ENCODE data around the gene SNTG2.
"Not testable (repeated sequence)": the region's sequence is repeated elsewhere in the genome, so short reads cannot be mapped to it uniquely, and the experiment has no call there.

The SNTG2 gene

DNA sequence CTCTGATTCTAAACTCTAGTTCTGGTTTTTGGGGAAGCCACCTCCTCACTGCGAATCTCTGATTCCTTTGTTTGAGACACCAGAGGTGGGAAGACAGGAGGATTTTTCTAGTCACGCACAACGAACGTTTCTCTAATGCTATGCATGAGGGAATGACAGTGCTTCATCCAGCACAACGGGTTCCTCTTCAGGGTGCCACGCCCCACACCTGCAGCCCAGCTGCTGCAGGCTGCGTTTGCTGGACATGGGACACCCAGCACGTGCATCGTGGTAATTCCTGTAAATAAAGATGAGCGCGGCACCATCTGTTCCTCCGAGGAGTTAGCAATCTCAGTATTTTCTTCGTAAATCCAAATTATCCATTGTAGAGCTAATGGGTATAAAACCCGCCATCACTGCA is 425.1 kb downstream of the SNTG2 start:
- DNase-seq (ENCODE audit: low read depth in 2 of 2) = no peak

DNA sequence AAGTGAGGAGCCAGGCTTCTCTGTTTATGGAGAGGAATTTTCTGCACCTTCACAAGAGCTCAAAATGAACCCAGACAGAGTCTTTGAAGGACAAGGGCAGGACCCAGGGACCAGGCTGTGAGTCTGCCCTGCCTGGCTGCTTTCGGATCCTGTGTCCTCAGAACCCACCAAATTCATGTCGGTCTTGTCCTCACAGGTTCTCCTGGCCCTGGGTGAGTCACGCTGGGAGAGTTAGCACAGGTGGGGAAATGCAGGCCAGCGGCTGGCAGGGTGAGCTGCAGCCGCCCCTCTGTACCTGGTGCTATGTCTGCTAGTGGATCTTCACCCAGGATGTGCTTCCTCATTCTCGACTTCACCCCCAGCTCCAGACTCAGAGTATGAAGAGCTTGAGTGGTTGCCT is 426.8 kb downstream of the SNTG2 start:
- DNase-seq (ENCODE audit: low read depth in 2 of 2) = no peak

DNA sequence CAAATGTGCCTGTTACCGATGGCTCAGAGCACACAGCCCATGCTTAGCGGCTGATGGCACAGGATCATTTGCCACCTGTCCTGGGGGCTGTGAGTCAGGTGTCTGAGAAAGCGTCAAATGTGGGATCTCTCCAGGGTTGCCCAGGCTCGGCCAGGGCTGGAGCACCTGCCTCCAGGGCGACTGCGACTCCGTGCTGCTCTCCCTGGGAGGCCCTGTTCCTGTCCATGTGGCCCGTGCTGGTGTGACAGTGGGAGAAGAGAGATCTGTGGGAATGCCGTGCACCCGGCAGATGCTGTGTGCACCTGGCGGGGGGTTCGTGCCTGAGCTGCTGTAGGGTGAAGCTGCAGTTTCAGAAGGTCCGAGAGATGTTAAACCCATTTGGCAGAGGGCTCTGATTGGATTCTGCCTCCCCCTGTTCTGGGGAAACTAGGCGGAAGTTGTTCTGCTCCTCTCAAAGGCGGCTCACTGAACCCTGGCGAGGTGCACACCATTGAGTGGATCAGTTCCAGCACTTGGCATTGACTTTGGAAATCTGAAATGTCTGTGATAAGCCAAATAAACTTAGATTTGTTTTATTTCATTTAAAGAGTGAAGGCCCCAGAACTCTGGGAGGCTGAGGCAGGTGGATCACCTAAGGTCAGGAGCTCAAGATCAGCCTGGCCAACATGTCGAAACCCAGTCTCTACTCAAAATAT is 428.0 kb downstream of the SNTG2 start:
- no peak for DNase-seq (ENCODE audit: low read depth in 2 of 2)

DNA sequence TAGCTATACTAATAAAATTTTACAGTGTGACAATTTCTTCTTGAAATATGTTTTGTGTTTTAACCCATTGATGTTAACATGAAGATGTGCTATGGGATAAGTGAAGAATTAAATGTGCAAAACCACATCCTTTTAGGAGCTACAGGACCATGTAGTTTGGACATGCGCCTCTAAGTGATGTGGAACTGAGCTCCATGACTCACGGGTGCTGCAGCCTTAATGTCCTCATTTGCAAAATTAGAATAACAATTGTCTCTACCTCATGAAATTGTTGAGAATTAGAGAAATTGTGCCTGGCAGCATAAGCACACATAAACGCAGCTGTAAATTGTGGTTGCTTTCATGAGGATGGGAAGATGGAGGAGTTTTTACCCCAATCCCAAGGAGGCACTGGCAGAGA is 431.0 kb downstream of the SNTG2 start:
- no peak for DNase-seq (ENCODE audit: low read depth in 2 of 2)

DNA sequence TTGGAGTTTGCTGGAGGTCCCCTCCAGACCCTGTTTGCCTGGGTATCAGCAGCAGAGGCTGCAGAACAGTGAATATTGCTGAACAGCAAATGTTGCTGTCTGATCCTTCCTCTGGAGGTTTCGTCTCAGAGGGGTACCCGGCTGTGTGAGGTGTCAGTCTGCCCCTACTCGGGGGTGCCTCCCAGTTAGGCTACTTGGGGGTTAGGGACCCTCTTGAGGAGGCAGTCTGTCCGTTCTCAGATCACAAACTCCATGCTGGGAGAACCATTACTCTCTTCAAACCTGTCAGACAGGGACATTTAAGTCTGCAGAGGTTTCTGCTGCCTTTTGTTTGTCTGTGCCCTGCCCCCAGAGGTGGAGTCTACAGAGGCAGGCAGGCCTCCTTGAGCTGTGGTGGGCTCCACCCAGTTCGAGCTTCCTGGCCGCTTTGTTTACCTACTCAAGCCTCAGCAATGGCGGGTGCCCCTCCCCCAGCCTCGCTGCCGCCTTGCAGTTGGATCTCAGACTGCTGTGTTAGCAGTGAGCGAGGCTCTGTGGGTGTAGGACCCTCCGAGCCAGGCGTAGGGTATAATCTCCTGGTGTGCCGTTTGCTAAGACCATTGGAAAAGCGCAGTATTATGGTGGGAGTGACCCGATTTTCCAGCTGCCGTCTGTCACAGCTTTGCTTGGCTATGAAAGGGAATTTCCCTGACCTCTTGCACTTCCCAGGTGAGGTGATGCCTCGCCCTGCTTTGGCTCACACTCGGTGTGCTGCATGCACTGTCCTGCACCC is 437.5 kb downstream of the SNTG2 start:
- not testable (repeated sequence) for DNase-seq (ENCODE audit: low read depth in 2 of 2)

DNA sequence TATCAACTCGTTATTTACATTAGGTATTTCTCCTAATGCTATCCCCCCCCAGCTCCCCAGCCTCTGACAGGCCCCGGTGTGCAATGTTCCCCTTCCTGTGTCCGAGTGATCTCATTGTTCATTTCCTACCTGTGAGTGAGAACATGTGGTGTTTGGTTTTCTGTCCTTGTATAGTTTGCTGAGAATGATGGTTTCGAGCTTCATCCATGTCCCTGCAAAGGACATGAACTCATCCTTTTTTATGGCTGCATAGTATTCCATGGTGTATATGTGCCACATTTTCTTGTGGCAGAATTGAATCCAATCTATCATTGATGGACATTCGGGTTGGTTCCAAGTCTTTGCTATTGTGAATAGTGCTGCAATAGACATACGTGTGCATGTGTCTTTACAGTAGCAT is 439.5 kb downstream of the SNTG2 start:
- DNase-seq (ENCODE audit: low read depth in 2 of 2) = not testable (repeated sequence)

DNA sequence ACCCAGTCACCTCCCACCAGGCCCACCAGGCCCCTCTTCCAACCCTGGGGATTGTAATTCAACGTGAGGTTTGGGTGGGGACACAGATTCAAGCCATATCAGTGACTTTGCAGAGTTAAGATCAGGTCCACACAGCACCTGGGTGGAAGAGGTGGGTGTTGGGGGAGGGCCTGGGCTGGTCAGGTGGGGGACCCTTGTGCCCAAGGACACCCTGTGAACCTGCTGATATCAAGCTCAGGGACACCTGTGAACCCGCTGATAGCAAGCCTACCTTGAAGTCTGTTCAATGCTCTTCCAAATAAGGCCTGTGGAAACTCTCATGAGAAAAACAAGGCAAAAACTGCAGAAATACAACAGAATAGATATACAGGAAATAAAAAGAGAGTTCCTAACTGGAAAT is 442.7 kb downstream of the SNTG2 start:
- DNase-seq (ENCODE audit: low read depth in 2 of 2) = no peak

DNA sequence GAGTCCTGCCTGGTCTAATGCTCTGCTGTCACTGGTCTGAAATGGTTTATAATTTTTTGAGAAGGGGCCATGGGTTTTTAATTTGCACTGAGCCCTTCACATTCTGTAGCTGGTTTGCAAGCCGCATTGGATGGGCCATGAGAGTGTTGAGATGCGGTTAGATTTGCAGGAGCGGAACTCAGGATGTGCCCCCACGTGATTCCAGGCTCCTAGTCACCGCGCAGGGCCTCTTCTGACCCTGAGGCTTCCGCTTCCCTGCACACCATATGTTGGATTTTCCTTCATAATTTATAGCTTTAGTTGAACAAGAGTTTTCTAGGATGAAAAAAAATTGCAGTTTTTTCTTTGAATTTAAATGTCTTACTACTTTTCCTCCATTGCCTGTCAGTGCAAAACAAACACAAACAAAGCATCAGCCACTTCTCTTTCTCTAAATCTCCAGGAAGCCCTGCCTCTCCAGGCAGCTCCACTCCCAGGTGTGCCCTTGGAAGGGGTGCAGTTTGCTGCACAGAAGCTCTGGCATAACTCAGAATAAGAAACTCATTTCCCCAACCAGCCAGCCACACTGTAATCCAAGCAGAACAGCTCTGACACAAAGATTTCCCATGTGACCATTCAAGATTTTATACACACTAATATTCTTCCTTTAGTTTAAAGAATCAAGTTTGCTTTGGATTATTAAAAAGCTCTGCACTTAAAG is 444.2 kb downstream of the SNTG2 start:
- DNase-seq (ENCODE audit: low read depth in 2 of 2) = no peak

DNA sequence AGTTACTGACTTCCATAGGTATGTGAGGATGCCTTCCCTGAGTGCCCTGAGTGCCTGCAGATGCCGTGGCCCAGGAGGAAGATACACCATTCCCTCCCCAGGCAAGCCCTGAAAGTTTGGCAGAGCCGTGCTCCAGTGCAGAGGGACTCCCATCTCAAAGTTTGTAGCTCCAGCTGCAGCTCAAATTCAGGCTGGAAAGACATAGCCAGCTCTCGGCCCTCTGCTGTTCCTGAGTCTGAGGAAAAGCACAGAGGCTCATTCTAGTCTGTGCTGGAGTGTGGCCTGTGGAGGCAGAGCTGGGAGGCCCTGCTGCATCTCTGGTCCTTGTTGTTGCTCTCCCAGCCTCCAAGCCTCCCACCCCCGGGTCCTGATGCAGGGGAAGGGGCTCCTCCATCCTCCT is 446.7 kb downstream of the SNTG2 start:
- DNase-seq (ENCODE audit: low read depth in 2 of 2) = no peak

DNA sequence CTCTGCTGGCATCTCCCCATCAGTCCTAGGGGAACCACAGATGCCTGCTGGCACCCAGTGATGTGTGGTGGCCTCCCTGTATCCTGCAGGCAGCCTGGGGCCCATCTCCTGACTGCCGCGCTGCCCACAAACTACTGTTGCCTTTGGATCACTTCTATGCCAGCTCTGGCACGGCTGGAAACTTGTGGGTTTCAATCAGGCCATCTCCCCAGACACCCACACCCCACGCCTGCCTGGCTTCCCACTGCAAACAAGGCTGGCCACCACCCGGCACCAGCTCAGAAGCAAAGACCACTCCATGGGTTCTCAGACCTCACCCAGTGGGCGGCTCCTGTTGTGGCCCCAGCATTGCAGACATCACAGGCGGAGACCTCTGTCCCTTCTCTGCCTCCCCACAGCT is 447.5 kb downstream of the SNTG2 start:
- DNase-seq (ENCODE audit: low read depth in 2 of 2) = no peak

DNA sequence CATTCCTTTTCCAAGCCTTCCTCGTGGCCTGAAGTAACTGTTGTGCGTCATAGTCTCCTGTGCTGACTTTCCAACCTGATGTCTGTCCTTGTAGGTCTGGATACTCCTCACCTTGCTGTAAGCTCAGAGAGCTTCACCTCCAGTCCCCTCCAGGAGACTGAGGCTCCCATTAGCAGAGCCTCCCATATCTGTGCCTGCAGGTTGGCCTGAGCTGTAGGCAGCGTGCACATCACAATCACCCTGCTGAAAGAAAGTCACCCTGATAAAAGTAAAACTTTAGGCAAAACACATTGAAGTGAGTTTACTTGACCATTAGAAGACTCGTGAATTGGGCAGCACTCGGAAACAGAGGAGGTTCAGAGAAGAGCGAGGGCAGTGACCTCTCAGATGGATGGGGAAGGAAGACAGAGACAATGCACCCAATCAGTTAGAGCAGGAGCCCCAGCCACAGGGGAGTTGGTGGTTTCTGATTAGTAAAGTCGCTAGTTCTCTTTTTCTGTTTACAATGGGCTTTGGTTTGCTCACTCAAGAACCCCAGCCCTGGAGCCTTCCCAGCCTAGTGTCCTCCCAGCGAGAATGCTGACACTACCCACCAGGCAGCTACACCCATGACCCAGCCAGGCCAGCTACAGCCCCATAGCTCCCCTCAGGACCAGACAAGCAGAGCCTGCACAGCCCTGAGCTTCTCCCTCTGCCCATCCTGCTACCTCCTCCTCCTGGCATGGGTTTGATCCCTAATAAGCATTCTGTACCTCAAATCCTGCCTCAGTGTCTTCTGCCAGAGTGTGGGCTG is 450.5 kb downstream of the SNTG2 start:
- DNase-seq (ENCODE audit: low read depth in 2 of 2) = no peak

DNA sequence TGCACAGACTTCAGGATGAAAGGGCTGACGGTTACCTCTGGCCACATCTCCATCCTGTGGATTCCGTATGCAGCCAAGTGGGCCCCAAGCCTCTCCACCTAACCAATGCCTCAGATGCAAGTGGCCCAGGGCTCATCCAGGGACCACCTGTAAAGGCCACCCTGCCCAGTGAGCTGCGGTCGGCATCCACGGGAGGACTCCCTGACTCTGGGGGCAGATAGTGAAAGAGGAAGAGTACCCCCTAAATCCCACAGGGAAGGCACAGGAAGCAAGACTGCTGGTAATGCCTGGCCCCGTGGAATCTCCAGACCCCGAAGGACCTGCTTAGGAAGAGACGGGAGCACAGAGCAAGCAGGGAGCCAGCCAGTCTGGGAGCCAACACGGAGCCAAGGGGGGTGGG is 451.4 kb downstream of the SNTG2 start:
- no peak for DNase-seq (ENCODE audit: low read depth in 2 of 2)

DNA sequence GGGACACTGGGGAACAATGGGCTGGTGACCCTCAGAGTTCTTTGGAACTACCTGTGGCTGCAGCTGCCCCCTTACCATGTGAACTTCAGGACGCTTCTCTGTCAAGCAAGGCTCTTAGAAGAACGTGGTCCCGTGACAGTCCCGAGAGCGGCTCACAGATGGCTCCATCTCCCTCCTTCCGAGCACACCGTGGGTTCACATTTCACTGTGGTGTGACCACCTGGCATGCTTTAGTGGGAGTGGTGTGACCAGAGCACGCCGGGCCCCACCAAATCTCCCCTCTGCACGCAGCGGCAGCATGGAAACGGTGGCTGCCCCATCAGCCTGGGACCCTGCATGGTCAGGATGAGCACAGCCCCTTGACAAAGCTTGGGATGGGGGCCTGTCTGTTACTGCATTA is 452.9 kb downstream of the SNTG2 start:
- no peak for DNase-seq (ENCODE audit: low read depth in 2 of 2)

DNA sequence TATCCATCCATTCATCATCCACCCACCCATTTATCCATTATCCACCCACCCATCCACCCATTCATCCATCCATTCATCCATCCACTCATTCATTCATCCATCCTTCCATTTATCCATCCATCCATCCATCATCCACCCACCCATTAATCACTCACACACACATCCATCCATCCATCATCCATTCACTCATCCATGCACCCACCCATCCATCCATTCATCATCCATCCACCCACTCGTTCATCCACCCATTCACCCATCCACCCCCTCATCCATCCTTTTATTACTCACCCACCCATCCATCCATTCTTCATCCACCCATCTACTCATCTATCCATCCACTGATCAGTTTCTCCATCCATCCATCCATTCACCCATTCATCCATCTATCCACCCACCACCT is 454.5 kb downstream of the SNTG2 start:
- no peak for DNase-seq (ENCODE audit: low read depth in 2 of 2)

DNA sequence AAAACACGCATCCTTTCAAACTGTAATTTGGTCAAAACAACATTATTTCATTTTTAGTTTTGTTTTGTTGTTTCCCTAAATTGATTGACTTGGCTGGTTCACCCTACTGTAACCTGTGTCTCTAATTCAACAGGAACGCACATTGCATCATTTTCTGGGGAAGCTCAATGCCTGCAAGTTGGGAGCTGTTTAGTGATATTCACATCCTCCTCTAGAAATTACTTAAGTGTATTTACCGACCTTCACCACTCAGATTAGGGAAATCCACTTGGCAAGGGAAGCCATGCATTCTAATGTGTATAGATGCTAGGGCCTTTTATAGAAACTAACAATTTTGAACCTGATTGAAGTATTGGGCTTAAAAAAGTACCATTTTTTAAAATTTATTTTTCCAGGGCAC is 455.3 kb downstream of the SNTG2 start:
- DNase-seq (ENCODE audit: low read depth in 2 of 2) = no peak

DNA sequence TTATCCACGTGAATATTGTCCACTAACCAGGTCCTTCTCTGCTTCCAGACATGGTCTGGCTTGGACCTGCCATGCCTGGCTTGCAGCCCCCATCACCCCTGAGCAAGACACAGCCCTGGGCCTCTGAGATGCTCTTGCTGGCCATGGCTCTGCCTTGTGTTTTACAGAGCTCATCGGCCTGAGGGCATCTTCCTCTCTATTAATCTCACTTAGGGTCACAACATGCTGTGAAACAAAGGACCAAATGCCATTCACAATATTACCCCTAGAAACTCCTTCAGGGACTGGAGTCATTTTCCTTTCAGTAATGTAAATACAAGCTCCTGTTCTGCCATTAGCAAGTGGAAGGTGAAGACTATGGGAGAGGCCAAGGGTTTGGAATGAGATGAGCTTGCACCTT is 455.8 kb downstream of the SNTG2 start:
- DNase-seq (ENCODE audit: low read depth in 2 of 2) = no peak

DNA sequence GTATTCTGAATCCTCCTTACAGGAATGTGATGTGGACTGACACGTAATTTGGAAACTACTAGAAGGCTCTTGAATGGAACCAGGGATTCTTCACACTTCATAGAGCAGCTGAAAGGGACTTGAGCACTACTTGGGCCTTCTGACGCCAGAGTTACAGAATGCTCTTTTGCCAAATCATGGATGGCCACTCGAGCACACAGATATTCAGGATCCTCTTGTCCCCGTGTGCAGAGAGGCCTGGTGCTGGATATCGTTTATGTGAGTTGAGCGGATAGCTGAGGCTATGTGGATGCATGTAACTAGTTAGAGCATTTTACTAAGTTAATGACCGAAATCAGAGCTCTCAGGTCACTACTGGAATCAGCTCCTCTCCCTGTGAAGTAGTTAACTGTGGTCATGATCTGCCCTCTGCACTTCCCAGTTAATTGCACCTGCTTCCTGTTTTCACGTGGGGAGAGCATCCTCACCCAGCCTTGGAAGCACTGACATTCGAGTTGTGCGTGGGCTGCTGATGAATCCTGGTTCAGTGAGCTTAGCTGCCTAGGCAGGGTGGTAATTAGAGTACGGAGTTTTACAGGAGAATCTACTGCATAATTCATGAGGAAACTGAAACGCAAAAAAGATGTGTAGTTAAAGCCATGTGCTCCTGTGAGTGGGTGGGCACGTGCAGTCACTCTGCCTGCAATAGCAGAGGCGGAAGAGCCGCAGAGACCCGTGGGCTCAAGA is 457.5 kb downstream of the SNTG2 start:
- no peak for DNase-seq (ENCODE audit: low read depth in 2 of 2)

DNA sequence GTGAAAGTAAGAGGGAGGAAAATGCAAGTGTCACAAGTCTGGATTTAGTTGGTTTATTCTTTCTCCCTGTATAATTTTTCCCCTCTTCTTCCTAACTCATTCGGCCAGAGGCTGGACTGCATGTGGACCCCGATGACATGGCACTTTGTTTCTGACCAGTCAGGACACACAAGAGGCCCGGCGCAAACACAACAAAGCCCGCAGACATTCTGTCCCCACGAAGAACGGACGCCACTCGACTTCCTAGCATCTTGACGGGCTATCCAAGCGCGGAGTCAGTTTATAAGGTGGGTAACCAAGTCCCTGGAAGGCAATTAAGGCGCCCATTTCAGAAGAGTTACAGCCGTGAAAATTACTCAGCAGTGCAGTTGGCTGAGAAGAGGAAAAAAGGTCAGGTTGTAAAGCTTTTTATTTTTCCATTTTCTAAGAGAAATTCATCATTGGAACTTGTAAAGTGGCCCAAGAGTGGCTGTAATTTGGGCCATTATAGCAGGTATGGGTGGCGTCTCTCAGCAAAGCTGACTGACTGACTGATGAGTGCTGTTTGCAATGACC is 462.6 kb downstream of the SNTG2 start, which contains the start of gene TPO:
TSS of gene TPO (plus strand) at position 308 of the 555 bp plus-strand sequence. CDS start 946 bp downstream, outside the sequence.
- no peak for DNase-seq (ENCODE audit: low read depth in 2 of 2)

DNA sequence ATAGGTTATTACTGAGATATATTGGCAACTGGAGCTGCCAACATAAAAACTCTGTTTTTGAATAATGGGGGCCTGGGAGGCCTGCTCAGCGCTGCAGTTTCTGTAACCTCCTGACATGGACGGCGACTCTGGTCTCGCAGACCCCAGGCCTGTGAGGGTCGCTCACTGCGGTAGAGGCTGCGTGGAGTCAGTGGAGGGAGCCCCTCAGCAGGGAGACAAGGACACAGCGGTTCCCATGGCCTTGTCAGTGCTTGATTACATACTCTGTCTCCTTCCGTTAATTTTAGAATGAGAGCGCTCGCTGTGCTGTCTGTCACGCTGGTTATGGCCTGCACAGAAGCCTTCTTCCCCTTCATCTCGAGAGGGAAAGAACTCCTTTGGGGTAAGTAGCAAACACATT is 463.5 kb downstream of the SNTG2 start:
- no peak for DNase-seq (ENCODE audit: low read depth in 2 of 2)

DNA sequence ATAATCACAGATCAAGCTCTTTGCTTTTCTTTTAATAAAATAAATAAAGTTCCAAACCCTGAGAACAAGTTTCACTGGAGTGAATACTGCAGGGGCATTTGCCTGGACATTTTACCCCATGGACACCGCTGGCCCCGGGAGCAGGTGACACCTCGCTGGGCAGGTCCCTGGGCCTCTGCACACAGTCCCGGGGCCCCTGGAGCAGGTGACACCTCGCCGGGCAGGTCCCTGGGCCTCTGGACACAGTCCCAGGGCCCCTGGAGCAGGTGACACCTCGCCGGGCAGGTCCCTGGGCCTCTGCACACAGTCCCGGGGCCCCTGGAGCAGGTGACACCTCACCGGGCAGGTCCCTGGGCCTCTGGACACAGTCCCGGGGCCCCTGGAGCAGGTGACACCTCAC is 464.3 kb downstream of the SNTG2 start:
- not testable (repeated sequence) for DNase-seq (ENCODE audit: low read depth in 2 of 2)

DNA sequence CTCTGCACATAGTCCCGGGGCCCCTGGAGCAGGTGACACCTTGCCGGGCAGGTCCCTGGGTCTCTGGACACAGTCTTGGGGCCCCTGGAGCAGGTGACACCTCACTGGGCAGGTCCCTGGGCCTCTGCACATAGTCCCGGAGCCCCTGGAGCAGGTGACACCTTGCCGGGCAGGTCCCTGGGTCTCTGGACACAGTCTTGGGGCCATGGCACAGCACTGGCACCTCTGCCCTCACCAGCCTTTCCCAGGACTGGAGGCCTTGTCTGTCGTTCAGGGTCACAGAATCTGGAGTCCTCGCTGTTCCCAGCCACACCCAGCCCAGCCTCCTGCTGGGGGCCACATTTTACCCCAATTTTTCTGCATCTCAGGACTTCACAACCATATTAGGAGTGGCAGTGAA is 464.9 kb downstream of the SNTG2 start:
- DNase-seq (ENCODE audit: low read depth in 2 of 2) = no peak

Measured in stimulated activated CD8-positive, alpha-beta memory T cell treated with anti-CD3 and anti-CD28 coated beads, Interleukin-15, amount 100 ng/mL, for 48 hours (primary cell).